HG02973 (cell line): ENCODE measurements around the gene SLC47A1.
"Not testable (repeated sequence)": the region's sequence is repeated elsewhere in the genome, so short reads cannot be mapped to it uniquely, and the experiment has no call there.

Experiments used
- ATAC-seq: cut with Tn5 transposase; IDR thresholded peaks from one replicate; pipeline ENCODE4 v1.9.1; 2021; ENCODE audit warnings: moderate library complexity; ENCODE audit not compliant: unreplicated experiment

SLC47A1 gene

GRCh38 chr17:19519388-19520291, 14.0 kb upstream of the SLC47A1 start:
- ATAC-seq = not testable (repeated sequence)

GRCh38 chr17:19520641-19521040, 13.0 kb upstream of the SLC47A1 start:
- ATAC-seq = no peak

- no peak for ATAC-seq
Observed at GRCh38 chr17:19523690-19524089, 10.0 kb upstream of the SLC47A1 start.

- ATAC-seq = not testable (repeated sequence)
Observed at GRCh38 chr17:19526950-19527349, 6.7 kb upstream of the SLC47A1 start.

- ATAC-seq = no peak
Observed at GRCh38 chr17:19531780-19532501, 1.7 kb upstream of the SLC47A1 start.

GRCh38 chr17:19533036-19533717, 477 bp upstream of the SLC47A1 start:
- ATAC-seq = no peak

GRCh38 chr17:19534562-19535149, 1.0 kb downstream of the SLC47A1 start:
- ATAC-seq = no peak

- ATAC-seq = no peak
Observed at GRCh38 chr17:19537111-19537510, 3.5 kb downstream of the SLC47A1 start.

- no peak for ATAC-seq
Observed at GRCh38 chr17:19538095-19539039, 4.7 kb downstream of the SLC47A1 start.

GRCh38 chr17:19539040-19539399, 5.4 kb downstream of the SLC47A1 start:
- no peak for ATAC-seq

GRCh38 chr17:19539841-19540311, 6.2 kb downstream of the SLC47A1 start:
- ATAC-seq = no peak

- no peak for ATAC-seq
Observed at GRCh38 chr17:19540706-19541370, 7.2 kb downstream of the SLC47A1 start.

GRCh38 chr17:19541445-19541844, 7.8 kb downstream of the SLC47A1 start:
- no peak for ATAC-seq

- no peak for ATAC-seq
Observed at GRCh38 chr17:19542247-19542646, 8.6 kb downstream of the SLC47A1 start.

GRCh38 chr17:19544366-19544765, 10.7 kb downstream of the SLC47A1 start:
- ATAC-seq = no peak

- no peak for ATAC-seq
Observed at GRCh38 chr17:19546289-19547065, 12.8 kb downstream of the SLC47A1 start.

- no peak for ATAC-seq
Observed at GRCh38 chr17:19549746-19550623, 16.3 kb downstream of the SLC47A1 start.

- no peak for ATAC-seq
Observed at GRCh38 chr17:19551165-19551564, 17.5 kb downstream of the SLC47A1 start.
